ENCODE results near the gene GOLPH3.

GRCh38 chr5:32147236-32147635 lies 26.9 kb downstream of the GOLPH3 start:
- TF ChIP-seq CTCF (IDR thresholded peaks at IDR 0.05) (no peak), POLR2A (IDR thresholded peaks at IDR 0.05) (no peak), POLR2AphosphoS5 (IDR thresholded peaks at IDR 0.05) (no peak)
